Glomerular endothelial cell (primary cell): ENCODE measurements around the gene IL17RA. TPM values are rescaled to one million over a fixed set of nuclear protein-coding genes. Genes with fewer than 3 reads are reported as not detected.

Experiments used
- DNase-seq: peaks from one replicate; pipeline ENCODE4 v3.0.0-alpha.2; 2011; ENCODE audit warnings: low read depth, low spot score; ENCODE audit errors: extremely low read depth
- total RNA-seq: library from RNA; depleted of rRNA; stranded (reverse); fragments of >200 nt; gene quantifications from 2 replicates; pipeline ENCODE4 v1.2.3, GENCODE V29; 2015

Gene IL17RA
- total RNA-seq, 1 donor from 2014 or later = 27.9 TPM

- DNase-seq = no peak
Observed at GRCh38 chr22:17079572-17079971, 5.2 kb upstream of the IL17RA start.

DNA sequence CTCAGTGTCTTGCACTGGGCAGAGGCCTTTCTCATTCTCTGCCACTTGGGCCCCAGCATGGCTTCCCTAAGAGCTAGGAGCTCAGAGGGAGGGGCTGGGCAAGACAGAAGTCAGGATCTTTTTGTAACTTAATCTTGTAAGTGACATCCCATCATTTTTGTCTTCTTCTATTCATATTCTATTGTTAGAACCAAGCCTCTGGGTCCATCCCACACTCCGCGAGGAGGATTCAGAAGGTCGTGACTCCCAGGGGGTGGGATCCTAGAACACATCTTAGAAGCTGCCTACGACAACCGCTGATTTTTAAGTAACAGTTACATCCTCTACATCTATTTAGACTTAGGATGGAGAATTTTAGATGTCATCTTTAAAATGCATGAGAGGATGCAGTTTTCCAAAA, 1.5 kb upstream of the IL17RA start:
- DNase-seq = no peak

DNA sequence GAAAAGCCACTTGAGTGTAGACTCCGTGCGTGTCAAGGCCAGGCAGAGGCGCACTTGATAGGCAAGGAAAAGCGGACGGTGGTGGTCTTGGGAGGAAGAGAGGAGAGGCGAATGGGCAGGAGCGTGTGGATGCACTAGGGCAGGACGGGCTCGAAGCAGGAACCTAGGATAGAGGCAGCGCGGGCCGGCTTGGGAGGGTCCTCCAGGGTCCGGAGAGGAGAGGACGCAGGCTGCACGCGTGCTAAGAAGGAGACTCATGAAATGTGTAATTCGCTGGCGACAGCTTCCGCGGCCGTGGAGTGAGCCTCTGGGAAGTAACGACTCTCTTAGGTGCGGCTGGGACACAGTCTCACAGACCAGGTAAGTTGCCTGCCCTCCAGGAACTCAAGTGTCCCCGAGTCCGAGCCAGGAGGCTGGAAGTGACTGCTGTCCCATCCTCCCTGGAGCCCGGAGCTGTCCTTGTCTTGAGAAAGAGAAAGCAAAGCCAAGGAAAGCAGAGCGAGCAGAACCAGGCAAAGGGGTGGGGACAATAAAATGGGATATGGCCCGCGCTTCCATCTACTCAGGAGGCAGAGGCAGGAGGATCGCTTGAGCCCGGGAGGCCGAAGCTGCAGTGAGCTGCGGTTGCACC, 874 bp upstream of the IL17RA start:
- DNase-seq = no peak

DNA sequence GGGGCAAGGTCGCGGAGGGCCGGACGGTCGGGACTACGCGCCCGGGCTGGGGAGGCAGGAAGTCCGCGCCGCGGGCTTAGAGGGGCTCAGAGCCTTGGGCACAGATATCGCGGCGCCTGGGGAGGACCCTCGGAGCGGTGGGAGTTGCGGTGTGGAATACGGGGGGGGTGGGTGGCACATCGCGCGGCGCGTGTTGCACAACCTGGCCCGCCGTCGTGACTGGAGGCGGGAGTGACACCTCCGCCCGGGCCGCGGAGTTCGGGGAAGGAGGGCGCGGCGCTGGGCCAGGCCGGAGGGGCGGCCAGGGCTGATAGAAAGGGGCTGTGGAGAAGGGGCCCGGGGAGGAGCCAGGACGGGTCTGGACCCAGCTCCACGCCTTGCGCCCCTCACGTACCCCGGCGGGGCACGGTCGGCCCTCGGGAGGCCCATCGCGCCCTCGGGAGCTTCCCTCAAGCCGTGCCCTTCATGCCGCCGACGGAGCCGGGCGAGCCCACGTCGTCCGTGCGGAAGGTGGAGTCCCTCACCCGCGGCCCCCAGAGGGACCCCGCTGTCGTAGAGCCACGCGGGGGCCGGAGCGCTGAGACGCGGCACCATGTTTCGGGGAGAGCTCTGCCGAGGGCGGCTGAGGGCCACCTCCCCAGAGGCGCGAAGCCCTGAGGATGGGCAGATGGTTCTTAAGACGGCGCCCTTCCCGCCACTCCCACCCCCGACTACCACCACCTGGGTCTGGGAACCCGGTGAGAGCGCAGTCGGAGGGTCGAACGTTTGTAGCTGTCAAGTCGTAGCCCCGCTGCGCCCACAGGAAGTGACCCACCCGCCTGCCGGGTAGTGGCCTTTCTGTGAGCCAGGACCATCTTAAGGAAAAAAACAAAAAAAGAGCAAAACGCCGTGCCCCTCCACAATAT, 729 bp downstream of the IL17RA start:
- DNase-seq = no peak

DNA sequence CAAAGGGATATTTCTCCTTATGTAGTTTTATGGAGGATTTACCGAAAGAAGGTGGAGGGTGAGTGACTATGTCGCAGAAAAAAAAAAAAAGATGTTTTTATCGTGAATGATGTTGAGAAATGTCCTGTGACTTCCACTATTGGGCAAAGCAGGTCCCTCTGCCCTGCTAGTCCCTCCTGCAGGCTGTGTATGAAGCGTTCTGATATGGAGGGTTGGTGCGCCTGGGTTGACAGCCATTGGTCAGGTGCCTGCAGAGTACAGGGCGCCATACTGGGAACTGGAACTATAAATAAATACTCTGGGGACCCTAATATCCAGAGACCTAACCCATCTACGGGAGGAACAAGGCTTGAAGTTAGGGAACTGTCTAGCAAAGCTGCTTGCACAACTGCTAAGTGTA, 1.5 kb downstream of the IL17RA start:
- DNase-seq = no peak

- DNase-seq = no peak
Observed at GRCh38 chr22:17086788-17087497, 2.1 kb downstream of the IL17RA start.

GRCh38 chr22:17087498-17088131, 2.8 kb downstream of the IL17RA start:
- DNase-seq = no peak

DNA sequence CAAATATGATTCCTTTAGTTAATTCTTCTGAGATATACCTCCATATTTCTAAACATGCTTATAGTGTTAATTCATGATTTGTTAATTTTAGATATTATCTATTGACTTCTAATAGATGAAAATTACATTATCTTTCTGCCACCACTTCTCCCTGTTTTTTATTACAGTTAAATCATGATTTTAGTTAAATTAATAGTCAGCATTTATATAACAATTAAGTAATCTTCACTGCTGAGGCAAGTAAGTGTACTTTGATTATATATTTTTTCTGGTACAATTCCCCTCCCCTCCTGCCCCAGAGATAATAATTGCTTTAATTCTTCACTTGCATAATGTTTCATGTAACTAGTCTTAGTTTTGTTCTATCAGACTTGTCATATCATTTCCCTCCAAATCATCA, 5.8 kb downstream of the IL17RA start:
- no peak for DNase-seq

- DNase-seq = no peak
Observed at GRCh38 chr22:17091851-17092250, 7.1 kb downstream of the IL17RA start.

GRCh38 chr22:17093081-17093480, 8.3 kb downstream of the IL17RA start:
- DNase-seq = no peak

DNA sequence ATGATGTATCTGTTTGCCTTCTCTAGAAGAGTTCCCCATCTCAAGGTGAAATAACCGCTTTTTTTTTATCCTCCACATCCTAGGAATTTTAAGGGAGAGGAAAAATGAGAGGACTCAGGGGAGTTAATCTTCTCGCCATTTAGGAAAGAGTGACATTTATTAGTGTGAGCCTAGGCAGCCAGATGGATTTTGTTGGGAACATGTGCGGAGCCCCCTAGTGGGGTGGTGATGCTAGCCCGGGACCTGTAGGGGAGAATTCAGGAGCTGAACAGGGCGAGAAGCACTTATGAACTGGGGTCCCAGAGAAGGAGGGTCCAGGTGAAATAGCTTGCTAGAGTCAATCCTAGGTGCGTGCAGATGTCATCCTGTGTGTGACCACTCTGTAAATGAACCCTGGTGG, 10.7 kb downstream of the IL17RA start:
- no peak for DNase-seq

DNA sequence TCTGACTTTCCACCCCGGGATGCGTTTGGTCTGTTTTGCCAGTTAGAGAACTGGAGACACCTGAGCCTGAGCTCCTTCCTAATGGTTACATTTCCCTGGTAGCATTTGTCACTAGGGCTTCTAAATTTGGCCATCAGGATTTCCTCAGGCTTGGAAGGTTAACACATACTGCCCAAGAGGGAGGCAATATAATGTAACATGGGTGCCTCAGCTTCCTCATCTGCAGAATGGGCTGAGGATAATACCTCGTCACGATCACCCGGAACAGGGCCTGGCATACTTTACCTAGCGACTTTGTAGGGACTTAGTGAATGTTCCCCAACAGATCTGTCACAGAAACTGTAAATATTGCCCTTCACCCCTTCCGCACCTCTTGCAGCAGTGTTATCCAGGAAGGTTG, 11.3 kb downstream of the IL17RA start:
- no peak for DNase-seq

- DNase-seq = no peak
Observed at GRCh38 chr22:17097062-17097461, 12.3 kb downstream of the IL17RA start.

DNA sequence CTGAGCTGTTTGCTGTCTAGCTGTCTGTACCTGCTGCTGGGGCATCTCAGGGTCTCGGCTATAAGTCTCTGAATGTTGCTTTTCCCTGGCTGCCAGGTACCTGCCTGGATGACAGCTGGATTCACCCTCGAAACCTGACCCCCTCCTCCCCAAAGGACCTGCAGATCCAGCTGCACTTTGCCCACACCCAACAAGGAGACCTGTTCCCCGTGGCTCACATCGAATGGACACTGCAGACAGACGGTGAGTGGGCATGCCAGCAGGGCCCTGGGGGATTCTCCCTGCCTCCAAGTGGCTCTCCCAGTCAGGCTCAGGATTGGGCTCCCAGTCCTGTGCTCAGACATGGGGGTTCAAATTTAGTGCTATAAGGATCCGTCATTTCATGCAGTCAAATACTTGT, 12.9 kb downstream of the IL17RA start:
- DNase-seq = no peak

- no peak for DNase-seq
Observed at GRCh38 chr22:17098379-17098819, 13.6 kb downstream of the IL17RA start.

DNA sequence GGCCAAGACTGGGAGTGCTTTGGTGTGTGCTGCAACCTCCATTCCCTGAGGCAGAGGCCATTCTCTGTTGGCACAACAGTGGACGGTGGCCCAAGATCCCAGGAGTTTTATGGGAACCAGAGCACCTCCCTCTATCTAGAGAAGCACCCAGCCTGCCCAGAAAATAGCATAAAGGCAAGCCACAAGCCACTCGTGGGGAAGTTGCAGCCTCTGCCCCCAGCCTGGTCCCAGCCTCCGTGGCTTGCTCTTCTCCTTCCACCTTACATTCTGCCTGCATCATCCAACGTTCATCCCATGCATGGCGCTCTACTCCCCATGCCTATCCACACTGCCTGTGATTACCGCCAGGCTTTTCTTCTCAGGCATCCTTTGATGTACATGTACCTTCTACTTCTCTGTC, 15.8 kb downstream of the IL17RA start:
- no peak for DNase-seq

- DNase-seq = no peak
Observed at GRCh38 chr22:17101475-17102296, 16.9 kb downstream of the IL17RA start.

- no peak for DNase-seq
Observed at GRCh38 chr22:17102297-17102667, 17.5 kb downstream of the IL17RA start.

DNA sequence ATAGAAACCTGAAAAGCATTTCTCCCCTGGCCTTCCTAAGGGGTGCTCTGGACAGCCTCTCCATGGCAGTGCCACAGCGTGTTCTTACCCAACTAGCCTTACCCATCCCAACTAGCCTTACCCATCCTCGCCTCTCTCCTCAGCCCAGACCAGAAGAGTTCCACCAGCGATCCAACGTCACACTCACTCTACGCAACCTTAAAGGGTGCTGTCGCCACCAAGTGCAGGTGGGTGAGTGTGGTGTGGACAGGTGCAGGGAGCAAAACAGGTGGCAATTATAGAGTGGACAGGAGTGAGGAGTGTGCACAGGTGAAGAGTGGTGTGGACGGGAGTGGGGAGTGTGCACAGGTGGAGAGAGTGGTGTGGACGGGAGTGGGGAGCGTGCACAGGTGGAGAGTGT, 18.6 kb downstream of the IL17RA start:
- DNase-seq = no peak

GRCh38 chr22:17104336-17104935, 19.6 kb downstream of the IL17RA start:
- DNase-seq = no peak
